ENCODE data around the gene RHOG. TPM values are rescaled to one million over a fixed set of nuclear protein-coding genes. Genes with fewer than 3 reads are reported as not detected.

RHOG gene
- total and polyA plus RNA-seq, 9 of the 15 experiments (the other 6 are each of a cell fraction or from before 2014, with no cell fraction given), result 22.6 to 162 (median 80.3) TPM

DNA sequence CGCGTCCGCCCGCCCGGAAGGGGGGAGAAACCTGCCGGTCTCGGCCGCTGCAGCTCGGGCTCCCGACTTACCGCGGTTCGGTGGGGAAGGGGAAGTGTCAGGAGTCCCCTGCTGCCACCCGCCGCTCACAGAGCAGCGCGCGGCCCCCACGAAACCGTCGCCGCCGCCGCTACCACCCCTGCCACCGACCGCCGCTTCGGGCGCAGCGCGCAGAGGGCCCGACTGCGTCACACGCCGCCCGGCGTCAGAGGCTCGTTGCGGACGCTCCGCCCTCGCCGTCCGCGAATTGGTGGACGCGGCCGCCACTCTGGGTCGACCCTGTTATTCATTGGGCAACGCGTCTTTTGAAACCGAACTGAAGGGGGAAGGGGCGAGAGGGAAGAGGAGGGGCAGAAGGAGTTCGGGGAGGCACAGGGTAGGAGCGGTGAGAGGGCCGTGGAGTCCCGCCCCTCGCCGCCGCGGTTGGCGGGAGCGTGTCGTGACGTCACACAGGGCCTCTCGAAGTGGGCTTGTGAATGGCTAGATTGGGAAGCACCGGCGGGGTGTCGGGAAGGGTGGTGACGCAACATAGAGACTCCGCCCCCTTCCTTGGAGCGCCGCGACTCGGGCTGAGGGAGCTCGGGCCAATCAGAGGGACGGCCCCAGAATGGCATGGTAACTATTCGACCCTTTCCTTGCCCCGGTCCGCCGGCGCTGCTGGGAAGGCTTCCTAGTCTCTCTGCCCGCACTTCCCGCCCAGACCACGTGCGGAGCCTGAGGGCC, 43.2 kb downstream of the RHOG start, which contains the start of gene NUP98 (continued):
- TF ChIP-seq GMEB1 (CRISPR knock-in tag; IDR thresholded peaks at IDR 0.05) (peak; percentile 95), KDM5B (IDR thresholded peaks at IDR 0.05; ENCODE audit: insufficient replicate concordance, low read depth, low read length) (peak; percentile 80), CSDE1 (IDR thresholded peaks at IDR 0.05) (peak in 1 of 2 experiments; percentile 79; a peak in 2 of 4 replicates), ZNF23 (CRISPR knock-in tag; IDR thresholded peaks at IDR 0.05) (no peak), GTF2E2 (tag; IDR thresholded peaks at IDR 0.05) (peak; percentile 72; the same call in 1 of the 2 replicates), CXXC5 (CRISPR knock-in tag; IDR thresholded peaks at IDR 0.05) (peak; percentile 99), HNRNPK (IDR thresholded peaks at IDR 0.05; ENCODE audit: low read depth, low read length, poor library complexity, severe bottlenecking) (no peak), MEIS2 (IDR thresholded peaks at IDR 0.05; ENCODE audit: partially characterized antibody) (no peak), NONO (IDR thresholded peaks at IDR 0.05; ENCODE audit: low read depth in 2 of 2, low read length in 1 of 2) (peak; percentile 89 to 91), E2F1 (CRISPR knock-in tag; IDR thresholded peaks at IDR 0.05) (0 out of 2 replicates have a peak, but pooled peaks have one; percentile 13), ZNF121 (CRISPR knock-in tag; conservative IDR thresholded peaks at IDR 0.05) (no peak), POLR2B (IDR thresholded peaks at IDR 0.05; ENCODE audit: low read depth, partially characterized antibody) (peak; percentile 89), EHMT2 (IDR thresholded peaks at IDR 0.05) (no peak), RBM14 (IDR thresholded peaks at IDR 0.05; ENCODE audit: borderline replicate concordance, insufficient read depth, low read depth, low read length) (0 out of 2 replicates have a peak, but pooled peaks have one; percentile 69)
- TF ChIP-seq, protein P1, sequence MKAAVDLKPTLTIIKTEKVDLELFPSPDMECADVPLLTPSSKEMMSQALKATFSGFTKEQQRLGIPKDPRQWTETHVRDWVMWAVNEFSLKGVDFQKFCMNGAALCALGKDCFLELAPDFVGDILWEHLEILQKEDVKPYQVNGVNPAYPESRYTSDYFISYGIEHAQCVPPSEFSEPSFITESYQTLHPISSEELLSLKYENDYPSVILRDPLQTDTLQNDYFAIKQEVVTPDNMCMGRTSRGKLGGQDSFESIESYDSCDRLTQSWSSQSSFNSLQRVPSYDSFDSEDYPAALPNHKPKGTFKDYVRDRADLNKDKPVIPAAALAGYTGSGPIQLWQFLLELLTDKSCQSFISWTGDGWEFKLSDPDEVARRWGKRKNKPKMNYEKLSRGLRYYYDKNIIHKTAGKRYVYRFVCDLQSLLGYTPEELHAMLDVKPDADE (conservative IDR thresholded peaks at IDR 0.05; ENCODE audit: control insufficient read depth, low read depth, low read length), result 0 out of 2 replicates have a peak, but pooled peaks have one; percentile 2
- TF ChIP-seq, protein P2, sequence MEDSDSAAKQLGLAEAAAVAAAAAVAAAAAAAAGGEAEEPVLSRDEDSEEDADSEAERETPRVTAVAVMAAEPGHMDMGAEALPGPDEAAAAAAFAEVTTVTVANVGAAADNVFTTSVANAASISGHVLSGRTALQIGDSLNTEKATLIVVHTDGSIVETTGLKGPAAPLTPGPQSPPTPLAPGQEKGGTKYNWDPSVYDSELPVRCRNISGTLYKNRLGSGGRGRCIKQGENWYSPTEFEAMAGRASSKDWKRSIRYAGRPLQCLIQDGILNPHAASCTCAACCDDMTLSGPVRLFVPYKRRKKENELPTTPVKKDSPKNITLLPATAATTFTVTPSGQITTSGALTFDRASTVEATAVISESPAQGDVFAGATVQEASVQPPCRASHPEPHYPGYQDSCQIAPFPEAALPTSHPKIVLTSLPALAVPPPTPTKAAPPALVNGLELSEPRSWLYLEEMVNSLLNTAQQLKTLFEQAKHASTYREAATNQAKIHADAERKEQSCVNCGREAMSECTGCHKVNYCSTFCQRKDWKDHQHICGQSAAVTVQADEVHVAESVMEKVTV (CRISPR knock-in tag; IDR thresholded peaks at IDR 0.05), result no peak
- TF ChIP-seq, protein P3, sequence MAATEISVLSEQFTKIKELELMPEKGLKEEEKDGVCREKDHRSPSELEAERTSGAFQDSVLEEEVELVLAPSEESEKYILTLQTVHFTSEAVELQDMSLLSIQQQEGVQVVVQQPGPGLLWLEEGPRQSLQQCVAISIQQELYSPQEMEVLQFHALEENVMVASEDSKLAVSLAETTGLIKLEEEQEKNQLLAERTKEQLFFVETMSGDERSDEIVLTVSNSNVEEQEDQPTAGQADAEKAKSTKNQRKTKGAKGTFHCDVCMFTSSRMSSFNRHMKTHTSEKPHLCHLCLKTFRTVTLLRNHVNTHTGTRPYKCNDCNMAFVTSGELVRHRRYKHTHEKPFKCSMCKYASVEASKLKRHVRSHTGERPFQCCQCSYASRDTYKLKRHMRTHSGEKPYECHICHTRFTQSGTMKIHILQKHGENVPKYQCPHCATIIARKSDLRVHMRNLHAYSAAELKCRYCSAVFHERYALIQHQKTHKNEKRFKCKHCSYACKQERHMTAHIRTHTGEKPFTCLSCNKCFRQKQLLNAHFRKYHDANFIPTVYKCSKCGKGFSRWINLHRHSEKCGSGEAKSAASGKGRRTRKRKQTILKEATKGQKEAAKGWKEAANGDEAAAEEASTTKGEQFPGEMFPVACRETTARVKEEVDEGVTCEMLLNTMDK (IDR thresholded peaks at IDR 0.05; ENCODE audit: borderline replicate concordance, insufficient read depth, low read depth, low read length, poor library complexity, severe bottlenecking), result no peak
- TF ChIP-seq, protein P4, sequence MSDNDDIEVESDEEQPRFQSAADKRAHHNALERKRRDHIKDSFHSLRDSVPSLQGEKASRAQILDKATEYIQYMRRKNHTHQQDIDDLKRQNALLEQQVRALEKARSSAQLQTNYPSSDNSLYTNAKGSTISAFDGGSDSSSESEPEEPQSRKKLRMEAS (CRISPR knock-in tag; IDR thresholded peaks at IDR 0.05), result peak; percentile 95

Data from K562 (cell line).